ENCODE results near the gene DNAI7. TPM values are rescaled to one million over a fixed set of nuclear protein-coding genes. Genes with fewer than 3 reads are reported as not detected.

The DNAI7 gene
- total and polyA plus RNA-seq, 2 of the 13 experiments (the other 11 are each of a cell fraction or from before 2014, with no cell fraction given), result 0.04 to 0.25 TPM

DNA sequence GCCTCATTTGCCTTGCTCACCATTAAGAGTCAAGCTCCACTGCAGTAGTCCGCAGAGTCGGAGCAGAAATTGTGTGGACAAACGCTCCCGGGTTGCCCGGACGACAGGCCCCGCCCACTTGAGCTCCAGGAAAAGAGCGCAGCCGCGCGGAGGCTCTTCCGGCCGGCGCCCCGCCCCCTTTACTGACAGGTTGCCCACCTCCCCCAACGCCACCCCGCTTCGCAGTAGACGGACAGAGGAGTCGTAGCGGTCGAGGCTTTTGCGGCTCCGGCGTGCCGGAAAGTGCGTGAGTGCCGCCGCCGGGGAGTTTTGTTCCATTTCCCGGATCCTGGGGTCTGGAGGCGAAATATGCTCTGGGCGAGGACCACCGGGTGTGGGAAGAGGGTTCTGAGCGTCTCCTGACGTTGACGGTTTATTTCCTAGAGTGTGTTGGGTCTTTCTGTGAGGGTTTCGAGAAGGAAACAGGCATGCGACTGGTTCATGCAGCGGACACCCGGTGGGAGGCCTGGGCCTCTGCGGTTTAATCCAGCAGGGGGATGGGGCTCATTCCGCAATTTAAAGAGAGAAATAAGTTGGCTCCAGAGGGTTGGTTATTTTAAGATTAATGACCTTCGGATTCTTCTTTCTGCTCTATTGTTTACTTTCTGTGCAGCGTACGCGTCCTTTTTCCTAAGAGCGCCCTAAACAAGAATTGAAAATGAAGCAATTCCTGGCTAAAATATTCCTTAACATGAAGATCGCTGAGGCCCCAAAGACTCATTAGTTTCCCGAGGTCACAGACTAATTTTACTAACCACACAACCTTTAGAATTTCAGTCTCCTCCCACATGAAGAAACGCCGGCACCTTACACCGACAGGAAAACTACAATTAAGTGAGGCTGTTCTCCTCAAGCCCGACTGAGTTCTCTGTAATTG lies at the start of gene DNAI7, which contains the start of gene ETFRF1 (continued):
- TF ChIP-seq, protein P1, sequence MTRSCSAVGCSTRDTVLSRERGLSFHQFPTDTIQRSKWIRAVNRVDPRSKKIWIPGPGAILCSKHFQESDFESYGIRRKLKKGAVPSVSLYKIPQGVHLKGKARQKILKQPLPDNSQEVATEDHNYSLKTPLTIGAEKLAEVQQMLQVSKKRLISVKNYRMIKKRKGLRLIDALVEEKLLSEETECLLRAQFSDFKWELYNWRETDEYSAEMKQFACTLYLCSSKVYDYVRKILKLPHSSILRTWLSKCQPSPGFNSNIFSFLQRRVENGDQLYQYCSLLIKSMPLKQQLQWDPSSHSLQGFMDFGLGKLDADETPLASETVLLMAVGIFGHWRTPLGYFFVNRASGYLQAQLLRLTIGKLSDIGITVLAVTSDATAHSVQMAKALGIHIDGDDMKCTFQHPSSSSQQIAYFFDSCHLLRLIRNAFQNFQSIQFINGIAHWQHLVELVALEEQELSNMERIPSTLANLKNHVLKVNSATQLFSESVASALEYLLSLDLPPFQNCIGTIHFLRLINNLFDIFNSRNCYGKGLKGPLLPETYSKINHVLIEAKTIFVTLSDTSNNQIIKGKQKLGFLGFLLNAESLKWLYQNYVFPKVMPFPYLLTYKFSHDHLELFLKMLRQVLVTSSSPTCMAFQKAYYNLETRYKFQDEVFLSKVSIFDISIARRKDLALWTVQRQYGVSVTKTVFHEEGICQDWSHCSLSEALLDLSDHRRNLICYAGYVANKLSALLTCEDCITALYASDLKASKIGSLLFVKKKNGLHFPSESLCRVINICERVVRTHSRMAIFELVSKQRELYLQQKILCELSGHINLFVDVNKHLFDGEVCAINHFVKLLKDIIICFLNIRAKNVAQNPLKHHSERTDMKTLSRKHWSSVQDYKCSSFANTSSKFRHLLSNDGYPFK (CRISPR knock-in tag; IDR thresholded peaks at IDR 0.05; ENCODE audit: borderline replicate concordance), result peak; percentile 60; the same call in 1 of the 2 replicates
- TF ChIP-seq ZNF546 (CRISPR knock-in tag; conservative IDR thresholded peaks at IDR 0.05), result peak; percentile 54; the same call in 1 of the 2 replicates
- no peak for TF ChIP-seq ELF4 (CRISPR knock-in tag; IDR thresholded peaks at IDR 0.05; ENCODE audit: borderline replicate concordance)
- no peak for TF ChIP-seq SUZ12 (IDR thresholded peaks at IDR 0.05; ENCODE audit: low read depth, low read length)
- peak; percentile 89; the same call in 1 of the 2 replicates for TF ChIP-seq U2AF2 (IDR thresholded peaks at IDR 0.05; ENCODE audit: low read depth, low read length)
- 0 out of 2 replicates have a peak, but pooled peaks have one; percentile 72 for TF ChIP-seq ZNF547 (CRISPR knock-in tag; IDR thresholded peaks at IDR 0.05)
- 0 out of 2 replicates have a peak, but pooled peaks have one; percentile 17 for TF ChIP-seq NCOR1 (IDR thresholded peaks at IDR 0.05; ENCODE audit: borderline replicate concordance, low read length)
- TF ChIP-seq ZNF230 (CRISPR knock-in tag; IDR thresholded peaks at IDR 0.05), result peak; percentile 81; the same call in 1 of the 2 replicates
- TF ChIP-seq U2AF1 (optimal IDR thresholded peaks at IDR 0.05; ENCODE audit: low read depth, low read length), result no peak
- TF ChIP-seq BCL6 (CRISPR knock-in tag; IDR thresholded peaks at IDR 0.05), result peak; percentile 45; the same call in 1 of the 2 replicates
- peak; percentile 36 for TF ChIP-seq XRCC5 (optimal IDR thresholded peaks at IDR 0.05; ENCODE audit: low read length)
- TF ChIP-seq NRL (CRISPR knock-in tag; IDR thresholded peaks at IDR 0.05; ENCODE audit: borderline replicate concordance), result peak; percentile 55; the same call in 1 of the 2 replicates
- TF ChIP-seq SP2 (CRISPR knock-in tag; IDR thresholded peaks at IDR 0.05), result peak; percentile 62
- peak; percentile 77; the same call in 1 of the 2 replicates for TF ChIP-seq CAMTA2 (CRISPR knock-in tag; IDR thresholded peaks at IDR 0.05; ENCODE audit: borderline replicate concordance)
- TF ChIP-seq ZMYM3 (CRISPR knock-in tag; IDR thresholded peaks at IDR 0.05), result peak; percentile 37; the same call in 1 of the 2 replicates
- TF ChIP-seq DMAP1 (CRISPR knock-in tag; IDR thresholded peaks at IDR 0.05), result peak; percentile 57; the same call in 1 of the 2 replicates
- no peak for TF ChIP-seq ZNF879 (CRISPR knock-in tag; IDR thresholded peaks at IDR 0.05)
- TF ChIP-seq ZNF703 (CRISPR knock-in tag; IDR thresholded peaks at IDR 0.05; ENCODE audit: borderline replicate concordance), result no peak
- 0 out of 2 replicates have a peak, but pooled peaks have one; percentile 34 for TF ChIP-seq ZNF510 (CRISPR knock-in tag; IDR thresholded peaks at IDR 0.05; ENCODE audit: low read depth)
- TF ChIP-seq ZNF766 (CRISPR knock-in tag; IDR thresholded peaks at IDR 0.05; ENCODE audit: borderline replicate concordance), result 0 out of 2 replicates have a peak, but pooled peaks have one; percentile 29
- TF ChIP-seq KAT8 (CRISPR knock-in tag; IDR thresholded peaks at IDR 0.05), result peak; percentile 87
- peak; percentile 65 for TF ChIP-seq SPEN (CRISPR knock-in tag; IDR thresholded peaks at IDR 0.05; ENCODE audit: low read depth)
- peak; percentile 74 for TF ChIP-seq MXD4 (CRISPR knock-in tag; IDR thresholded peaks at IDR 0.05)
- TF ChIP-seq, protein P2, sequence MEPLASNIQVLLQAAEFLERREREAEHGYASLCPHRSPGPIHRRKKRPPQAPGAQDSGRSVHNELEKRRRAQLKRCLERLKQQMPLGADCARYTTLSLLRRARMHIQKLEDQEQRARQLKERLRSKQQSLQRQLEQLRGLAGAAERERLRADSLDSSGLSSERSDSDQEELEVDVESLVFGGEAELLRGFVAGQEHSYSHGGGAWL (CRISPR knock-in tag; IDR thresholded peaks at IDR 0.05), result peak; percentile 68; the same call in 1 of the 2 replicates
- 0 out of 2 replicates have a peak, but pooled peaks have one; percentile 30 for TF ChIP-seq ATF1 (CRISPR knock-in tag; IDR thresholded peaks at IDR 0.05)
- TF ChIP-seq TGIF2 (CRISPR knock-in tag; IDR thresholded peaks at IDR 0.05), result peak; percentile 59; the same call in 1 of the 2 replicates
